Stimulated activated CD4-positive, alpha-beta T cell treated with anti-CD3 and anti-CD28 coated beads, TNF-alpha, amount 100 ng/mL, for 48 hours (primary cell): ENCODE results near the gene SIPA1L3.
"Not testable (repeated sequence)": the region's sequence is repeated elsewhere in the genome, so short reads cannot be mapped to it uniquely, and the experiment has no call there.

Source experiments
- DNase-seq, 3 donors: peaks; one replicate each; pipeline ENCODE4 v3.0.0-alpha.2; 2020; ENCODE audit warnings: low read depth in 3 of 3

SIPA1L3 gene

DNA sequence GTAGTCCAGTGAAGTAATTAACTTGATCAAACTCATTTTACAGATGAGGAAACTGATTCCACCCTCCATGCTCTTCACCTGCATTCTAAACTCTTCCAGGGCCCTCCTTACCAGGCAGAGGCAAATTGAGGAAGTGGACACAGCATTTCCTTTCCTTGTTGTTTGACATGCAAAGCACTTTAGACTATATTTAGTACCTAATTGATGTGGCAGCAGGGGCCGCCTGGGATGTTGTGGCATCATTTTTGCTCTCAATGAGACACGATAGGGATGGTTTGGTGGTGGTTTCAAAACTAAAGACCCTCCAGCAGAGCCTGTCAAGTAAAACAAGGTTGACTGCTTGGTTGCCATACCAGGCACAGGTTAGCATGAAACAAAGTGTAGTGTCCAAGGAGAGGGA, 7.9 kb downstream of the SIPA1L3 start:
- no peak for DNase-seq

DNA sequence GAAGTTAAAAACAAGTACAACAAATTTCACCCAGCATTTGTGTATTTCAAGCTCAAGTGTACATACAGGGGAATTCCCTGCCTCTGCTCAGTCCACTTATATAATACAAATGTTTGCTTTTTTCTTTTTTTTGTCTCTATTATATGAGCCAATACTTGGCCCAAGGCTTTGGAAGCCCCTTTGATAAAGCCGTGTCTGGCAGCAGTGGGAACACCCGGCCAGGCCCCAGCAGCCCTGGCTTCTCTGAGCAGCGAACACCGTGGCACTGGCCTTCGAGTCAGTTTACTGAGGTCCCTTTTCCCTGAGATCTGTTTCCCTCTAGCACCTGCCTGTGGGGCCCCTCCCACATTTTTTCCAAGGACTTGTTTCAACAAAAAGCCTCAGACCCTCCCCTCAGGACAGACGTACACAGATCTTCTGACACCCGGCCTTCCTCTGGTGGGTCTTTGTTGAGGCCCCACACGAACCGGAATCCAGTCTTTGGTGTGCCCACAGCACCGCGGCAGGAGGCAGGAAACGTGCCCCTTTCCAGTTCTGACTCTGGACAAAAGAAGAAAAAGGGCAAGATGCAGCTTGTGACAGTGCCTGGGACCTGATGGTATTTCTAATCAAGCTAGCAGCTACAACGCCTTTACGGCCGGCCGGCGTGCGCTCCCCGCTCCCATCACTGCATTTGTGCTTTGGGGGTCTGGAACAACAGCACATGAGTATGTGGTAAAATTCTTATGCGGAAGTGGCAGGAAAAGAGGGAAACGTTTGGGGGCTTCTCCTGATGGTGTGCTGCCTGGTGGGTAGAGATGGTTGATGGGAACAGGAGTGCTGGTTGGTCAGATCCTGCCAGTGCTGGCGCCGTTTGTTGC, 13.8 kb downstream of the SIPA1L3 start:
- no peak for DNase-seq

DNA sequence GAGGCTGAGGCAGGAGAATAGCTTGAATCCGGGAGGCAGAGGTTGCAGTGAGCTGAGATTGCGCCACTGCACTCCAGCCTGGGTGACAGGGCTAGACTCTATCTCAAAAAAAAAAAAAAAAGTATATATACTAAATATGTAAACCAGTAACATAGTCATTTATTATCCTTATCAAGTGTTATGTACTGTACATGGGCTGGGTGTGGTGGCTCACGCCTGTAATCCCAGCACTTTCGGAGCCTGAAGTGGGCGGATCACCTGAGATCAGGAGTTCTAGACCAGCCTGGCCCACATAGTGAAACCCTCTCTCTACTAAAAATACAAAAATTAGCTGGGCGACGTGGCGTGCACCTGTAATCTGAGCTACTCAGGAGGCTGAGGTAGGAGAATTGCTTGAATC, 17.6 kb downstream of the SIPA1L3 start:
- DNase-seq, result not testable (repeated sequence)

DNA sequence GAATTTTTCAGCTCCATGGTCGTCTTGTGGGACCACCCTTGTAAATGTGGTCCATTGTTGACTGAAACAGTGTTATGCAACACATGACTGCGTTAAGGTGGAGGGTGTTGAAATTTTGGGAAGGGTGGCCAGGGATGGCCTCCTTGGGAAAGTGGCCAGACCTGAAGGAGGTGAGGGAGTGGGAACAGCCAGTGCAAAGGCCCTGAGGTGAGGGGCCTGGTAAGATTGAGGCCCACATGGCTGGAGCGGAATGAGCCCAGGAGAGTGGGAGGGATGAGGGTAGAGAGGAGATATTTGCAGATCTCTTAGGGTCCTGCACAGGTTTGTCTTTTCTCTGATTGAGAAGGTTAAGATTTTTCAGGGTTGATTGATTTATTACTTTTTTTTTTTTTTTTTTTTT, 18.2 kb downstream of the SIPA1L3 start:
- no peak for DNase-seq

DNA sequence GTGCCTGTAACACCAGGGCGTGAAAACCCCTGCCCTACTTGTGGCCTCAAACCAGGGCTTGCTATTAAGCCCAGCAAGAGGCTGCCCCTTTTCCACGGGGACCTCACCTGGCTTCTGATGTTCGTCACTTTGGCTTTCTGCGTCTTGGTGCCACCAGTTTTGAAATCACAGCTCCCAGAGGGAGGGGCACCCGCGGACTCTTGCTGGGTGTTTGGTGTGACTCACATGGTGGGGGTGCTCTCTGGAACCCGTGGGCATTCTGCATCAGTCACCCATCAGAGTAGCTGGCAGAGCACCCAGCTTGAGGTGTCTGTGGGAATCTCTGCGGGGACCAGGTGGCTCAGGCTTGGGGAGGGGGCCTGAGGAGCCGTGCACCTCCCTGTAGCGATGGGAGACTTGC, 19.2 kb downstream of the SIPA1L3 start:
- no peak for DNase-seq

DNA sequence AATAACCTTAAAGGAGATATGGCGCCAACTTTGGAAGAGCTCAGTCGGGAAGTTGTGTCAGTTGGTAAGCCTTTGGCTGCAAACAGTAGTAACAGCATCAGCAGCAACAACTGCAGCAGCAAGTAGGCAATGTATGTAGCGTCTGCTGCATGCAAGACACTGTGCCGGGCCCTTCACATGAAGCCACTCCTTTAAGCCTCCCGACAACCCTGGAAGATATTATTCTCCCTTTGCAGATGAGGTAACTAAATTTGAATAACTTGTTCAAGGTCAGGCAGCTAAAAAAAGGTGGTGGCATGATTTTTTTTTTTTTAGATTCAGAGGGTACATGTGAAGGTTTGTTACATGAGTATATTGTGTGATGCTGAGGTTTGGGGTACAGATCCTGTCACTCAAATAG, 19.7 kb downstream of the SIPA1L3 start:
- DNase-seq, result no peak

DNA sequence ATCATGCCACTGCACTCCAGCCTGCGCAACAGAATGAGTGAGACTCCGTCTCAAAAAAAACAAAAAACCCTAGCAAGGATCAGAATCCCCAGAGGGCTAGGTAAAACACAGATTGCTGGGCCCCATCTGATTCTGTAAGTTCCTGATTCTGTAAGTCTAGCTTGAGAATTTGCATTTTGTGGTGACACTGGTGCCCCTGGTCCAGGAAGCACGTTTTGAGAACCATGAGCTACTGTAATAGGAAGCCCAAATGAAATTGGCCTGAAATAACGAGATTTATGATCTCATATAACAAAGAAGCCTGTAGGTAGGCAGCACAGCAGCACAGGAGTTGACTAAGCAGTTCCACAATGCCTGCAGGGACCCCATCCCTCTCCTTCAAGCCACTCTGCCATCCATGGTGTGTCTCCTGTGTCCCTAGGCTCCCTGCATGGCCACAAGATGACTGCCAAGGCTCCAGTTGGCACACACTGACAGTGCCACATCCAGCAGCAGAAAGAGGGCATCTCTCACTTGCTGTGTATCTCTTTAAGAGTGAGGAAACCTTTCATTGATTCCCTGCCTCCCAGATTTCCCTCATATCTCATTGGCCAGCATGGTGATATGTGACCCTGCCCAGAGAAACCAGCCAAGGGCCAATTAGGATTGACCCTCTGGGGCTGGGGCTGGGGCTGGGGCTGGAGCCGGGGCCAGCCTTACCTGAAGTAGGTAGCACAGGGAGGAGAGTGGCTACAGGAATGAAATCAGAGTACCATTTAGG, 21.7 kb downstream of the SIPA1L3 start:
- no peak for DNase-seq

DNA sequence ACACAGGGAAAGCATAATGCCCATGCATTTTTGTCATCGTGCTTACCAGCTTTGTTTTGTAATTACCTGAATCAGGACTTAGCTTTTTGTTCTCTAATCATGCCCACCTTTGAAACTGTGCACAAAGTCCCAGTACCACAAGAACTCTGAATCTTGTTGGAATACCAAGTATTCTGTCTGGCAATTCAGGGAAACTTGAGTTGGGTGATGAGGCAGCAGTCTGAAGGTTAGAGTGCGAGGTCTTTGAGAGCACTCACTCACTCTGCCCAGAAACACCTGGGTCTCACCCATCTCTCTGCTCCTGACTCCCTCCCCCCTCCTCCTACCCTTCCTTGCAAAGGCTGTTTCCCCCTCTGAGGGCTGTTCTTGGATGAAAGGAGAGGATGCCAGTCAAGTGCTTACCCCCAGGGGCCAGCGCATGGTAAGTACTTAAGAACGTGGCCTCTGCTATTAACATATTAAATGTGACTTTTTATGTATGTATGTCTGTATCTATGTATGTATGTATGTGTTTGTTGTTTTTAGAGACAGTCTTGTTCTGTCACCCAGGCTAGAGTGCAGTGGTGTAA, 22.4 kb downstream of the SIPA1L3 start:
- no peak for DNase-seq

DNA sequence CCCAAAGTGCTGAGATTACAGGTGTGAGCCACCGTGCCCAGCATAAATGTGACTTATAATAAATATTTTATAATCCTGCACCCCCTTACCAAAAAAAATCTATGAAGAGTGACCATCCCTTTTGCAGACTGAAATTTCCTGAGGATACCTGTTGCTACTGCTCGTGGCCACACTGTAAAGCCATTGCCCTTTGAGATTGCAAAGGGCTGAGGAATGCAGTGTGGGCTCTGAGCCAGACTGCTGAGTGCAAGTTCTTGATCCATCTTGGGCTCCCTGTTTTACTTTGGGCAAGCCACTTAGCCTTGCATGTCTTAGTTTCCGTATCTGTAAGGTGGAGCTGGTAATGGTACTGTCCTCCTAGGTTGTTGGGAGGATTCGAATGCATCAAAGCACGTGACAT, 23.4 kb downstream of the SIPA1L3 start:
- DNase-seq, result no peak

DNA sequence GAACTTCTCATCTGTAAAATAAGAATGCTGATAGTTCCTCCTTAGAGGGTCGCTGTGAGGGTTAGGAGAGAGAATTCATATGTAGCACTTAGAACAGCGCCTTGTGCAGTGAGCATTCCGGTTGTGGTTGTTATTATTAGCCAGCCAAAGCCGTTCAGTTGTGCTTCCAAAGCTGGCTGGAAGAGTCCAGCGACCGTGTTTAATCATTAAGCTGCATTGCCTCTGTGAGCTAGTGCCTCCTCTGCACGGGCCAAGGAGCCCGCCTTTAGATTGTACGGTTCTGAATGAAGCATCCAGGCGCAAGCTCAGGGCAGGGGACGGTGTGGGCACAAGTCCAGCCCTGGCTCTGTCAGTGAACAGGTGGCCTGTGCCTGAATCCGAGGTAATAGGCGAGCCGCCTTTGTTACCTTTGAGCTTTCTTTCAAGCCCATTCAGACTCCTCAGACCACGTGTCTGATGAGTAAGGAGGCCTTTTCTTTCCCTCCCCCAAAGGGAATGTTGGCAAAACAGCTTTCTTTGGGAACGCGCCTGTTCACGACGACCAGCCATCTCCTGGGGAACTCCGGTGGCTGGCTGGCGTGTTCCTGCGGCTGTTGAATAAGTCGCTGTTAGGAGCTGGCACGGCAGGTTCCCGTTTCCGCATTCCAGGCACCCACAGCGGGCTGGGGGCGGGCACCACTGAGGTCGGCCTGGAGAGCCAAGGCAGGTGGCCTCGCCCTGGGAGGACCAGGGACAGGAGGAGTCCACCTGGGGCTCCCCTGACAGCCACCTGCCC, 25.1 kb downstream of the SIPA1L3 start:
- DNase-seq, result no peak

DNA sequence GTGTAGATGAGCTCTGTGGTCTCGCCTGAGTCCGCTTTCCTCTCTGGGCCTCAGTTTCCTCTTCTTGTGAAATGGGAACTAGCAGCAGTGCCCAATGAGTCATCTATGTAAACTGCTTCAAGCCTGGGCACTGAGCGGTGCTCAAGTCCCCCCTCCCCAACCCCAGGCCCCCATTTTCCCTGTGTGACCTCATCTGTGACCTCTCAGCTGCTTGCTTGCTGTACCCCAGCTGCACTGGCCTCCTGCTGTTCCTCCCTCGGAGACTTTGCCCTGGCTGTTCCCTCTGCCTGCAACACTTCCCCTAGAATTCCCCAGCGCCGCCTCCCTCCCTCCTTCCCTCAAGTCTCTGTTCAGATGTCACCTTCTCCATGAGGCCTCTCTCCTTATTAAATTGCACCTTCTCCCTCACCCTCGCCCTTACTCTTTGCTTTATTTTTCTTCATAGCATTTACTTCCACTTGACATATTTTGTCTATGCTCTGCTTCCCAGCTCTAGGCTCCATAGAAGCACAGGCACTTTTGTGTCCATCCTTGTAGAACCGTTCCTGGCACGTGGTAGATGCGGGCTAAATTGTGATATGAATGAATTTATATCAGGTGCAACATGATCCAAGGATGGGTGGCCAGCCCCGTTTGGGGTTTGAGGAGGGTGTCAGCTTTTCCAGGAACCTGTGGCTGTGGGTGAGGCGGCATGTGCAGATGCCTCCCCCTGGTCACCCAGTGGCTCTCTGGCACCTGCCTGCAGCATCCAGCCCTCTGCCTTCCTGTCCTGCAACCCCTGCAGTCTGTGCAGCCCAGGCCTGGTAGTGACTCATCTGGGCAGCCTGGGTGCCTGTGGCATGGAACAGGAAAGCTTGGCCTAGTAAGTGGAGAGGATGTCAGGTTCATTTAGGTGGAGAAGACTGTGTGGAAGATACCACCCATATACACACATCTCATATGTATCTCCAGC, 26.3 kb downstream of the SIPA1L3 start:
- DNase-seq, result no peak

DNA sequence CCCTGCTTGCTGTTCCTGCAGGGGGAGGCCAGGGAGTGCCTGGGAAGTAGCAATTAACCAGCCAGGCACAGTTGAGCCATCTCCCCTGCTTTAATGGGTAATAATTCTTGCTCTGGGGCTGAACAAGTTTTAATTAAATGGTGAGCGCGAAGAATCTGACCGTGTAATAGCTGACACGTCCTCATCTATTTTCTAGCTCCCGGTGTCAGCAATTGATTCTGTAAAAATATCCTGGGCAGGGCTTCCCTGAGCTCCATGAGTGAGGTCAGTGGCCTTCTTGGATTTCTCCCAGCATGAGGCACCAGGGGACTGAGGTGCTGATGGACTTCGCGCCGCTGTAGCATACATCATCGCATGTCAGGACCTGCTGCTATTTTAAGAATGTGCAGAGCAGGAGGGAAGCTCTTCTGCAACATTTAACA, 26.9 kb downstream of the SIPA1L3 start:
- no peak for DNase-seq

DNA sequence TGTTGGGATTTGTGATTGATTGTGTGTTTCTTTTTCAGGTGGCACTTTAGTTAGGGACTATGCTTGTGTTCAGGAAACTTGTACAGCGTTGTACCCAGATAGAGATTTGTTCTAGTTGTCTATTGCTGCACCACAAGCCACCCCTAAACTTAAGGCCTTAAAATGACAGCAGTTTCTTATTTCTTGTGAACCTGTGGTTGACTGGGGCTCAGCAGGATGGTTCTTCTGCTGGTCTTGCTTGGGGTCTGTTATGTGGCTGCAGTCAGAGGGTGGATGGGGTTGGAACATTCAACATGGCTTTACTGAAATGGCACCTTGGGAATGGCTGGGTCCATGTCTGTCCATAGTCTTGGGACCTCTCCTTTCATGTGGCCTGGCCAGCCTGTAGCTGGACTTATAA, 28.3 kb downstream of the SIPA1L3 start:
- no peak for DNase-seq

DNA sequence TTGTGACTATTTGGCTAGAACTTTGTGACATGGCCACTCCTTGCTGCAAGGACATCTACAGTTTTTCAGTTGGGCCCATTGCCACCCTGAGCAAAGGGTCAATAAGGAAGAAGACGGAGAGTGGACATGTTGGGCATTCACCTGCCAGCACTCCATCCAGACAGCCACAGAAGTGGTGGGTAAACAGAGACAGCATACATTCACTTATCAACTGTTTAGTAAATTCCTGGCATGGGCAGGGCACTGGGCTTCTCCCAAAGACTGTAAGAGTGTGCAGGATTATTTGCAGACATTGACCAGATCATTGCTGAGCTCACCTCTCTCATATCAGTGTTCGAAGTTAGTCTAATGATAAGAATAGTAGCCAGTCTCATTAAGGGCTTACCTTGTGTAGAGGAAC, 29.2 kb downstream of the SIPA1L3 start:
- no peak for DNase-seq

DNA sequence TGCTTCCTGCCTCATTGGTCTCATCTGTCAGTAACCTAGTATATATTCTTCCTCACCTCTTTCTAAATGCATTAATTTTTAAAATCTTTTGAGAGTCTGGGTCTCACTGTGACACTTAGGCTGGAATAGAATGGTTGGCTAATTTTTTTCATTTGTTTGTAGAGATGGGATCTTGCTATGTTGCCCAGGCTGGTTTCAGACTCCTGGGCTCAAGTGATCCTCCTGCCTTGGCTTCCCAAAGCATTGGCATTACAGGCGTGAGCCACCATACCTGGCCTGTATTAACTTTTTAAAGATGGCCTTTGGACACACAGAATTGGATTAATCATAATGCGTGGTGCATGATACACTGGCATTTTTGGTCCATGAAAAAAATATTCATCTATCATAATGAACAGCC, 29.9 kb downstream of the SIPA1L3 start:
- DNase-seq, result no peak

DNA sequence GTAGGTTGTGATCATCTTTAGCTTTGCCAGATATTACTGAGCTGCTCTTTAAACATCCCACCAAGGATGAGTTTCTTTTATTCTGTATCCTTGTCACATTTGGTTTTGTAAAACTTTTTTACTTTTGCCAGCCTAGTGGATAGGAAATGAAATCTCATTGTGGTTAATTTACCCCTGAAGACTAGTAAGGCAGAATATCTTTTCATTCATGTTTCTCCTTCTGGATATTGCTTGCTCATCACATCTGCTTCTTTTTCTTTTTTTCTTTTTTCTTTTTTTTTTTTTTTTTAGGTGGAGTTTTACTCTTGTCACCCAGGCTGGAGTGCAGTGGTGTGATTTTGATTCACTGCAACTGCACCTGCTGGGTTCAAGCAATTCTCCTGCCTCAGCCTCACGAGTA, 31.3 kb downstream of the SIPA1L3 start:
- DNase-seq, result no peak

DNA sequence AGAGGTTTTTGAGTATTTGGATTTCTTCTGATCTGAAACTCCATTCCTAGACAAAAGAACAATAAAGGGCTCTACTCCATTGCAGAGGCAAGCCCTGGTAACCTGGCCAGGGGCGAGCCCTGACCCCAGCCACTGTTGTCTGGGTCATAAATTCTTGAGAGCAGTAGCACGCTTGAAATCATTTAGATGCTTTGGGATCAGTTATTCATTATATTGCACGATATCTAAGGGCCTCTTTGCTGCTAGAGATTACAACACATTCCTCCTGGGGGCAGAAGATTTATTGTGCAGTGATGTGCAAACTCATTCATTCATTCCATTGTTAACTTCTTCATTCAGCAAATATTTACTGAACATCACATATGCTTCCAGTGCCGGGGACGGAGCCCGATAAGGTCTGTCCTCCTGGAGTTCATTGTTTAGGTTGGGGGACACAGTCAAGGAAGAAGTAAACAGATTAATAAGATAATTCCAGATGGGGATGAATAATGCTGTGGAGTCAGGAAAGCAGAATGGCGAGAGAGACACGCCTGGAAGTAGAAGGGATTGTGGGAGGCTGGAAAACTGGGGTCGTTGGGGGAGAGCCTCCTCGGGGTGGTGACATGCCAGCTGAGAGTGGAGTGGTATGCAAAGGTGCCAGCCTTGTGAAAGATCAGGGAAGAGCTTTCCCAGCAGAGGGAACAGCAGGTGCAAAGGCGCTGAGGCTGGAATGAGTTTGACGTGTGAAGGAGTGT, 34.9 kb downstream of the SIPA1L3 start:
- no peak for DNase-seq

DNA sequence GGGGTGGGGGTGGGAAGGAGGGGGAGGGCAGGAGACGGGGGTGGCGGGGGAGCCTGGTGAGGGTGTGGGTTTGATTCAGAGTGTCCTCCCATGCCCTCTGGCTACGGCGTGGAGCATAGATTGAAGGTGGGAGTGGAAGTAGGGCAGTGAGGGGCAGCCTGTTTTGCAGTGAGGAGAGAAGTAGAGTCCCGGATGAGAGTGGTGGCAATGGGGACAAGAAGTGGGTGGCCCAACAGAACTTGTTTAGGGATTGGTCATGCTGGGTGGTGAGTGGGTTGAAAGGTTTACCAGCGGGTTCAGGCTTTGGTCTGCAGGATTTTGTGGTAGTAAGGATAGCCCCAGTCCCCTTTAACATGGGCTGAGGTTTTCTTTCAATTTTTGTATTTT, 35.5 kb downstream of the SIPA1L3 start:
- DNase-seq, result no peak

DNA sequence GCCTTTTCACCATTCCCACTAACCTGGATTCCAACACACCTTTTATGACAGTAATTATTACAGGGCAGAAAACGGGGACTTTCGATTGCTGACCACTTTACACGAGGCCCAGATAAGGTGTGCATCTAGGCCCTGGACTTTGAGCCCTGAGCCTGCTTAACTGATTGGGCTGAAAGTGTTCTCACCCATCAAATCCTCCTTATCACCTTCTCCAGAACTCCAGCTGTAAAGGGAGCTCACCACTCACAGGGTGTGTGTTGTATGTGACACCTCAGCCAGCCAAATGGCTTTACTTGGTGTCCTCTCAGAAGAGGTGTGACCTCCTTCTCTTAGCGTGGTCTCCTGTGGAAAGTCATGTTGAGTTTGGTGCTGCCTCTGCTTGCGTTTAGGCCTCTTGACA, 36.5 kb downstream of the SIPA1L3 start:
- no peak for DNase-seq

DNA sequence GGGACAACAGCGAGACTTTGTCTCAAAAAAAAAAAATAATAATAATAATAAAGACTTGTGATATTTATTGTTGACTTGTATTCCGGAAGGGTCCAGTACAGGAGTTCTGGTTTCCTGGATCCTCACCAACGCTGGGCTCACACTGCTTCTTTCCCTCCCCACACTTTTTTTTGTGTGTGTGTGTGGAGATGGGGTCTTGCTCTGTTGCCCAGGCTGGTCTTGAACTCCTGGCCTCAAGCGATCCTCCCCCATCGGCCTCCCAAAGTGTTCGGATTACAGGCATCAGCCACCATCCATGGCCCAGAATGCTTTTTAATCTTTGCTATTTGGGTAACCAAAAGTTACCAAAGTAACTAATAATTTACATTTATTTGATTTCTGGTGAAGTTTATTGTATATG, 39.1 kb downstream of the SIPA1L3 start:
- DNase-seq, result no peak
